ENCODE measurements around the gene PRDX1.

Gene PRDX1

DNA sequence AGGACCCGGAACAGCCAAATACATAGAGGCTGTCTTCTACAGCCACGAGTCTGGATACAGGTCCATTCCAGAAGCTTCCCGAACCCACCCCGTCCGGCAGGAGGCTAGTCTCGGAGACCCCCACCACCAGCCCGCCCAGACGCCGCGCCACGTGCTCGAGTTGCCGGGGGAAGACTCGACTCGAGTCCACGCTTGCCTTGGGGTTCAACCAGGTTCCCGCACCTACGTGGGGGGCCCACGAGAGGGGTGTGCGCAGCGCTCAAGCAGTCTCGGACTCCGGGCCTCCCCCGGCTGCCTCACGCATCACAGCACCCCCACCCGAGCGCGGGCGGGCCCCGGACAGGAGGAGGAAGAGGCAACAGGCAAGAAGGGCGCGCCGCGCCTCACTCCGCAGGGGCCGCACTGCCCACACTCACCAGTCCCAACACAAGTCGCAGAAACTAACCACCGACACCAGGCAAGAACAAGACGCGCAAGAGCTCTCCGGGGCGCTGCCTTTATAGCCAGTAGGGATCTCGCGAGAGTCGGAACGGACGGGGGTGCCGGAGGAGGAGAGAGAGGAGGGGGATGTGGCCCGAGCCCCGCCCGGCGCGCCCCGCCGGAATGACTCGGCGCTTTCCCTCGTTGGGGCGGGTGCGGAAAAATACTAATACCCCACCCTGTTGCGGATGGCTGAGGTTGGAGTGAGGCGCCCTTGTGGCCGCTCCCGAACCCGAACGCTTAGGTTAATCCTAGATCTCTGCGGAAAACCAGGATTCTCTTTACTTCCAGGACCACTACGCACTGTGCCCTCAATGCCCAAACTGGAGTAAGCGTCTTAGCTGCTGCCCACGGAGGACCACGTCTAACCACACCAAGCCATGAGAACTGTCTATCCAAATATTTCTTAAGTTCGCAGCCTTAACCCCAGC, at the start of gene PRDX1:
Gene PRDX1 (minus strand): TSS at position 472 of the 911 bp plus-strand sequence. CDS start 2,841 bp downstream, outside the sequence.
- Histone ChIP-seq H3K27me3 (peaks cover 82% of the 10 kb centered on the region), H3K4me1 (ENCODE audit: control insufficient read depth in 1 of 2, insufficient read depth in 1 of 2, low read depth in 1 of 2, low read length in 1 of 2) (peaks cover 15 to 18% of the 10 kb centered on the region in 2 experiments), H3K27ac (no peak within 1 kb of the TSS), H3K4me3 (ENCODE audit: low read depth in 1 of 2, low read length in 1 of 2) (peak within 1 kb of the TSS; percentile 67 to 70), H3K36me3 (no peaks in the 10 kb centered on the region), H3K9me3 (no peaks in the 10 kb centered on the region)
- TF ChIP-seq, protein P1, sequence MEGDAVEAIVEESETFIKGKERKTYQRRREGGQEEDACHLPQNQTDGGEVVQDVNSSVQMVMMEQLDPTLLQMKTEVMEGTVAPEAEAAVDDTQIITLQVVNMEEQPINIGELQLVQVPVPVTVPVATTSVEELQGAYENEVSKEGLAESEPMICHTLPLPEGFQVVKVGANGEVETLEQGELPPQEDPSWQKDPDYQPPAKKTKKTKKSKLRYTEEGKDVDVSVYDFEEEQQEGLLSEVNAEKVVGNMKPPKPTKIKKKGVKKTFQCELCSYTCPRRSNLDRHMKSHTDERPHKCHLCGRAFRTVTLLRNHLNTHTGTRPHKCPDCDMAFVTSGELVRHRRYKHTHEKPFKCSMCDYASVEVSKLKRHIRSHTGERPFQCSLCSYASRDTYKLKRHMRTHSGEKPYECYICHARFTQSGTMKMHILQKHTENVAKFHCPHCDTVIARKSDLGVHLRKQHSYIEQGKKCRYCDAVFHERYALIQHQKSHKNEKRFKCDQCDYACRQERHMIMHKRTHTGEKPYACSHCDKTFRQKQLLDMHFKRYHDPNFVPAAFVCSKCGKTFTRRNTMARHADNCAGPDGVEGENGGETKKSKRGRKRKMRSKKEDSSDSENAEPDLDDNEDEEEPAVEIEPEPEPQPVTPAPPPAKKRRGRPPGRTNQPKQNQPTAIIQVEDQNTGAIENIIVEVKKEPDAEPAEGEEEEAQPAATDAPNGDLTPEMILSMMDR (IDR thresholded peaks at IDR 0.05), result peak; percentile 23

DNA sequence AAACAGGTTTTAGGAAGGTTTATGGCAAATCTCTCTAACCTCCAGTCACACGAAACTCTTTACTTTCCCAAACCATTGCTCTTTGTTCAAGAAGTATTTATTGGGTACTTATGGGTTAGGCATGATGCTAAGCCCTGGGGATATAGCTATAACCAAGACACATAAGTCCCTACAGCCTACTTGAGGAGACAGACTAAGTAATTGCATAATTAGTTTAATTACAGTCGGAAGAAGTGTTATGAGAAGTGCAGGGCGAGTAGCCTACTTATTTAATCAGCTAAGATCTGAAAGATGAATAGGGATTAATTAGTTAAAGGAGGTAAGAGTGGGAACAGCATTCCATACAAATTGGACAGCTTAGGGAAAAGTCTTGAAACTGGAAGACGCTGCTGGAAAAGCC, 48.9 kb upstream of the PRDX1 start:
- H3K27me3 ChIP-seq, result no peaks in the 10 kb centered on the region
- H3K9me3 ChIP-seq, result no peaks in the 10 kb centered on the region
- peaks cover 5 to 10% of the 10 kb centered on the region in 2 experiments for H3K4me1 ChIP-seq (ENCODE audit: control insufficient read depth in 1 of 2, insufficient read depth in 1 of 2, low read depth in 1 of 2, low read length in 1 of 2)
- TF ChIP-seq, protein P1 (IDR thresholded peaks at IDR 0.05), result no peak
- H3K27ac ChIP-seq, result no peak overlapping the region
- no peak overlapping the region for H3K4me3 ChIP-seq (ENCODE audit: low read depth in 1 of 2, low read length in 1 of 2)
- H3K36me3 ChIP-seq, result peaks cover 29% of the 10 kb centered on the region

DNA sequence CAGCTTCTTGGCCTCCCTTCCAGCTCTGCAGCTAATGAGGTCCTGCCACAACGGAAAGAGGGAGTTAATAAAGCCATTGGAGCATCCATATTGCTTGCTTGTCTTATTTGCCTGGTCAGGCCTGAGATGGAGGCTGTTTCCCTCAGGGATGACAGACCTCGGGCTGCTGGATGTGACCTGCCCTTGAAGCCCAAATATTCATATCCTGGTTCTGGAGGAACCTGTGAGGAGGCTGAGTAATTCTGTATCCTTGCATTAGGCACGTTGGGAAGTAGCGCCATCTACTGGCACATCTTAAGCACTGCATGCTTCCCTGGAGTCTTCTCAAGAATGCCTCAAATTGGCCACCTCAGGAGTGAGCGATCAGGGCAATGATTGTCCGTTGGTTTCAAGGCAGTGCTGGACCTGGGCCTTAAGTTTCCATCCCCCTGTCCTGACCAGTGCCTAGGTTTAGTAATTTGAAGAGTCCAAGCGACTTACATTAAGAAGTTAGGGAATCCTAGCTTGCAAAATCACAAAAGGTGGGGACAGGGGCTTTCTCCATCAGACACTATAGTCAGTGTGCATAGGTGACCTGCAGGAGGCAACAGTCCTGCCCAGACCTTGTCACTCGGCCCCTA, 48.4 kb upstream of the PRDX1 start:
- Histone ChIP-seq H3K4me3 (ENCODE audit: low read depth in 1 of 2, low read length in 1 of 2) (no peak overlapping the region), H3K9me3 (no peaks in the 10 kb centered on the region), H3K4me1 (ENCODE audit: control insufficient read depth in 1 of 2, insufficient read depth in 1 of 2, low read depth in 1 of 2, low read length in 1 of 2) (peaks cover 0 to 4% of the 10 kb centered on the region in 2 experiments), H3K27me3 (no peaks in the 10 kb centered on the region), H3K27ac (no peak overlapping the region), H3K36me3 (peaks cover 29% of the 10 kb centered on the region)
- TF ChIP-seq, protein P1 (IDR thresholded peaks at IDR 0.05), result peak; percentile 97

DNA sequence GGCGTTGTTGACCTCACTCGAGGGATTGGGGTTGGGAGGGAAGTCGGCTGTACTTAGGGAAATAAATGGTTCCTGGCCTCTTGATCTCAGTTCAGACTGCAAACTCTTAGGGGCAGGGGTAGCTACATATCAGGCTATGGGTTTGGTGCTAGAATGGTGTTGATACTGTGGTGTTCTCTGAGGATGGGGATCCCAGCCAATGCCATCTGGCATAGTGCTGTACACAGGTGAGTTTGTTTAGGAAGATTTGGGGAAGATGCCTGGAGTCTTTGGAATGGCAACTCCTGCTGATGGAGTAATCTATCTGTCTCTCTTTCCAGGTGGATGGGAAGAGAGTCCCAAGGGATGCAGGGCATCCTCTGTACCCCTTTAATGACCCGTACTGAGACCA, 47.9 kb upstream of the PRDX1 start:
- no peaks in the 10 kb centered on the region for H3K4me1 ChIP-seq (ENCODE audit: control insufficient read depth in 1 of 2, insufficient read depth in 1 of 2, low read depth in 1 of 2, low read length in 1 of 2)
- H3K4me3 ChIP-seq (ENCODE audit: low read depth in 1 of 2, low read length in 1 of 2), result no peak overlapping the region
- H3K36me3 ChIP-seq, result peaks cover 29% of the 10 kb centered on the region

DNA sequence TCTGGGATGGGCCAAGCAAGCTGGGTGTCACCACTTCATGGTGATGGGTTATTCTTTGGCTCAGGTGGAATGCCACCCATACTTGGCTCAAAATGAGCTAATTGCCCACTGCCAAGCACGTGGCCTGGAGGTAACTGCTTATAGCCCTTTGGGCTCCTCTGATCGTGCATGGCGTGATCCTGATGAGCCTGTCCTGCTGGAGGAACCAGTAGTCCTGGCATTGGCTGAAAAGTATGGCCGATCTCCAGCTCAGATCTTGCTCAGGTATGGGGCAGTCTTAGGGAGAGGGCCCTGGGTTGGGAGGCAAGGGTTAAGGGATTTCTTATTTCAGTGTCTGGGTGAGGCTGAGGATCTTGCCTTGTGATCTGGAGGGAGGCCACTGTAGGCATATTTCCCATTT, 46.7 kb upstream of the PRDX1 start:
- no peaks in the 10 kb centered on the region for H3K9me3 ChIP-seq
- TF ChIP-seq, protein P1 (IDR thresholded peaks at IDR 0.05), result no peak
- no peak overlapping the region for H3K4me3 ChIP-seq (ENCODE audit: low read depth in 1 of 2, low read length in 1 of 2)
- H3K36me3 ChIP-seq, result peaks cover 38% of the 10 kb centered on the region
- no peaks in the 10 kb centered on the region for H3K4me1 ChIP-seq (ENCODE audit: control insufficient read depth in 1 of 2, insufficient read depth in 1 of 2, low read depth in 1 of 2, low read length in 1 of 2)
- H3K27me3 ChIP-seq, result no peaks in the 10 kb centered on the region
- no peak overlapping the region for H3K27ac ChIP-seq

More for the DNA sequence above, 47.9 kb upstream of the PRDX1 start:
- H3K27me3 ChIP-seq, result no peaks in the 10 kb centered on the region
- H3K27ac ChIP-seq, result no peak overlapping the region
- H3K9me3 ChIP-seq, result no peaks in the 10 kb centered on the region
- TF ChIP-seq, protein P1 (IDR thresholded peaks at IDR 0.05), result no peak

Measured in neutrophil (primary cell).